Measurements from ENCODE around the gene IRX4.

Gene IRX4

DNA sequence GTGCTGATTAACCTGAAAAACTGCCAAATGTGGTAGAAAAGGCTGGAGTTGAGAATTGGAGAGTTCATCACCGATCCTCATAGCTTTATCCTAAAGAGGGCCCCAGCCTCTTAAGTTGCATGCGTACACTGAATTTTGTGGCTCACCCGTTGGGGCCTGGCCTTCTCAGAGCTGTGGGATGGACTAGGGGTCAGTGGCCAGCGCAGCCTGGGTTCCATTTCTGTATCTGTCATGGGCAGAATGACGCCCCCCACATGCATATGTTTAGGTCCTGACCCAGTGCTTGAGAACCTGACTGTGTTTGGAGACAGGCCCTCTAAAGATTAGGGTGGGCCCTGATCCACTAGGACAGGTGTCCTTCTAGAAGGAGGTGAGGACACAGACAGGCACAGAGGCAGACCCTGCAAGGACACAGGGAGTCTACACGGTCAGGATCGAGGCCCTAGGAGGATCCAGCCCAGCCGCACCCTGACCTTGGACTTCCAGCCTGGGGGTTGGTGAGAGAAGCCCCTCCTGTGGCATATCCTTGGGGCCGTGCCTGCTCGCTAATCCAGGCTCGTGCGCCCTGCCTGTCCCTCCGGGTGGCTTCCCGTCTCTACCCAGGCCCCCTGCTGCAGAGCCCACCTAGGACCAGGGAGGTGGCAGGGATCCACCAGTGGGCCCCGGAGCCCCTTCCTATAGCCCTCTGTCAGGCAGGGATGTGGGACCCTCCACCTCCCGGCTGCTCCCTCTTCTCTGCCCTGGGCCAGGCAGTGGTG is 49.3 kb downstream of the IRX4 start:
- no peak overlapping the region for H3K4me3 ChIP-seq (ENCODE audit: low read length)
- TF ChIP-seq, protein P1, sequence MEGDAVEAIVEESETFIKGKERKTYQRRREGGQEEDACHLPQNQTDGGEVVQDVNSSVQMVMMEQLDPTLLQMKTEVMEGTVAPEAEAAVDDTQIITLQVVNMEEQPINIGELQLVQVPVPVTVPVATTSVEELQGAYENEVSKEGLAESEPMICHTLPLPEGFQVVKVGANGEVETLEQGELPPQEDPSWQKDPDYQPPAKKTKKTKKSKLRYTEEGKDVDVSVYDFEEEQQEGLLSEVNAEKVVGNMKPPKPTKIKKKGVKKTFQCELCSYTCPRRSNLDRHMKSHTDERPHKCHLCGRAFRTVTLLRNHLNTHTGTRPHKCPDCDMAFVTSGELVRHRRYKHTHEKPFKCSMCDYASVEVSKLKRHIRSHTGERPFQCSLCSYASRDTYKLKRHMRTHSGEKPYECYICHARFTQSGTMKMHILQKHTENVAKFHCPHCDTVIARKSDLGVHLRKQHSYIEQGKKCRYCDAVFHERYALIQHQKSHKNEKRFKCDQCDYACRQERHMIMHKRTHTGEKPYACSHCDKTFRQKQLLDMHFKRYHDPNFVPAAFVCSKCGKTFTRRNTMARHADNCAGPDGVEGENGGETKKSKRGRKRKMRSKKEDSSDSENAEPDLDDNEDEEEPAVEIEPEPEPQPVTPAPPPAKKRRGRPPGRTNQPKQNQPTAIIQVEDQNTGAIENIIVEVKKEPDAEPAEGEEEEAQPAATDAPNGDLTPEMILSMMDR (conservative IDR thresholded peaks at IDR 0.05; ENCODE audit: low read length) = no peak
- DNase-seq (ENCODE audit: low read depth) = no peak

DNA sequence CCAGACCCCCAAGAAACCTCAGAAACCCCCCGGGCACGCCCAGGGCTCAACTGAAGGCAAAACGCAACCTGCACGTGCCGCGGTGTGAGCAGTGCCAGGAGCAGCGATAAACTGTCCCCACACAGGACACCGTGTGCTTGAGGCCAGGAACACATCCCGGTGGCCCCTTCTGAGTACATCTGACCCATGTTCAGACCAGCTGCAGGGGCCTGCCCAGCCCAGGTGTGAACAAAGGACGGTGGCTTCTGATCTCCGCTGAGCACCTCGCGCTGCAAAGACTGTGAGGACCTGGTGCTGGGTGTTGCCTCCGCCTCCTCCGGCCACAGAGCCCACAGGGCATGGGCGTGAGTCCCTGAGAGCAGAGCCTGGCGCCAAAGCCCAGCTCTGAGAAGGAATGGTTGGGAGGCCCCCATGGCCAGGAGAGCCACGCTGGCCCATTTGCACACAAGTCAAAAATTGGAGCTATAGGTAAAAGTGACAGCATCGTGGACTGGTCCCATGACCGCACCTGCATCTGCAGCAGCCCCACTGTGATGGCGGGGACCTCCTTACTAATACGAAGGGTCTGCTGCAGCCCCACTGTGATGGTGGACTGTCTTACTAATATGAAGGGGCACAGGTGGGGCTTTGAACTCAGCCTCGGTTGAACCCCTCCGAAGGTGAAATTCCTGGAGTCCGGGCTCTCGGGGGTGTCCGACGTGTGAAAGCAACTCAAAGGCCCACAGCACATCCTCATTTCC is 50.0 kb downstream of the IRX4 start:
- TF ChIP-seq, protein P1 (conservative IDR thresholded peaks at IDR 0.05; ENCODE audit: low read length) = no peak
- DNase-seq (ENCODE audit: low read depth) = no peak
- H3K4me3 ChIP-seq (ENCODE audit: low read length) = no peak overlapping the region

DNA sequence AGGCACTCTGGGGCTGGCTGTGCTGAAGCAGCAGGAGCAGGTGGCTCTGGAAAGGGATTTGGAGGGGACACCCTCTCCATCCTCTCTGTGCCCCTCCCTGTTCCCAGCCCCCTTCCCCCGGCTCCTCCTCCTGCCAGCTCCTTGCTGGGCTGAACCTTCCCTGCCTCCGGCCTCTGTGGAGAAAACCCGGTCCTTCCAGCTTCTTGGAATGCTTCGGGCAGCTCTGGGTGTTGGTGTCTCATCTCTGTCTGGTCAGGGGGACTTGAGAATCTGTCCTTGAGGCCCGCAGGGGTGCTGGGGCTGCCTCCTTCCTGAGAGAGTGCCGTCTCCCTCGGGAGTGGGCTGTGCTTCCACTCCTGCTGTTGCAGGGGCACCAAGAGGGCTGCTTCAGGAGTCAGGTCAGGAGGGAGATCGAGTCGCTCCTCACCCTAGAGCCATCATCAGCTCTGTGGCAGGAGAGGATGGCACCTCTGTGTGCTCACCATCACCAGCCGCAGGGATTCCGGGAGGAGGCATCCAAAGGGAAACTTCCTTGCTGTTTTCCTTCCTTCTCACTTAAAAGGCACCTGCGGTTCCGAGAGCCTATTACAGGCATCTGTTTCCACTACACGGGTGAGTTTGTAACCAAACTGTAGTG is 50.9 kb downstream of the IRX4 start:
- no peak for DNase-seq (ENCODE audit: low read depth)
- TF ChIP-seq, protein P1 (conservative IDR thresholded peaks at IDR 0.05; ENCODE audit: low read length) = no peak
- no peak overlapping the region for H3K4me3 ChIP-seq (ENCODE audit: low read length)

DNA sequence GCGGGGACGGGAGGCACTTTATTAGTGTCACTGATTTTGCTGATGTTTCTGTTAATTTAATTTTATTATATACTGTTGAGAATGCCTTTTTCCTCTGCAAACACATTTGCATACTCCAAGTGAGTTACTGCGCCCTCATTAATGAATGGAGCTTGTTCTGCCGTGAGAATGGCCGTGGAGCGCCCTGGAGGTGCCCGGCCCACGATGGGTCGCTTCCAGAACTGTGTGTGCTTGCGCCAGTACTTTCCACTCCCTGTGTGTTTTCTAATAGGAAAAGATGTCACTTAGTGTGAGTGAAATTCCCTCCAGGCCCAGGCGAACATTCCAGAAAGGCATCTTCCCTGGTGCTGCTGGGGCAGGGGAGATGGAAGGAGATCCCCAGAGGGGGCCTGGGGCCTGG is 51.5 kb downstream of the IRX4 start:
- TF ChIP-seq, protein P1 (conservative IDR thresholded peaks at IDR 0.05; ENCODE audit: low read length) = no peak
- DNase-seq (ENCODE audit: low read depth) = no peak

DNA sequence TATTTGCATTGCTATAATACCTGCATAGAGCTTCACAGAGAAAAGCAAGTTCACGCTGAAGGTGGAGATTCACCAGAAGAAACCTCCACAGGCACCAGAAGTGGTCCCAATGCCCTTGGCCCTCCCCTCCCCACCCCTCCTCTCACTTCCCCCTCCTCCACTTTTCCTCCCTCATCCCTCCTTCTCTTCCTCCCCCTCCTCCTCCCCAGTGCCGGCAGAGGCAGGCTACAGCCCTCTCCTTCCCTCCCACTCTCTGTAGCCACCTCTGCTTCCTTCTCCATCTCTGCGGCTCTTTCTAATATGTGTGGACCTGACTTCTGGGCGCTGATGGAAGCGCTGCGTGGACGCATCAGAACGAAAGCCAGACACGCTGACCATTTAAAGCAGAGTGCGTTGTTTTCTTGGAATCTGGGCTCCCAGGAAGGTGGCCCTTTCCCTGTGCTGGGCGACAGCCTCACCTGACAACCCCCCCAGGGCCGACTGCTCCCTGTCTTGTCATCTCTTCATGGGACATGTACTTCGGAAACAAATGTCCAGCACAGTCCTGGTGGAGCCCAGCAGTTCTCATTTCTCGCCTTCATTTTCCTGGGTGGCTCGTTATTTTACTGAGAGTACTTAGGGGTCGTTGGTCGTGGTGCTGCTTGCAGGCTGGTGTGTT is 52.0 kb downstream of the IRX4 start:
- no peak overlapping the region for H3K4me3 ChIP-seq (ENCODE audit: low read length)
- no peak for DNase-seq (ENCODE audit: low read depth)
- TF ChIP-seq, protein P1 (conservative IDR thresholded peaks at IDR 0.05; ENCODE audit: low read length) = no peak

More for the DNA sequence above, 51.5 kb downstream of the IRX4 start:
- no peak overlapping the region for H3K4me3 ChIP-seq (ENCODE audit: low read length)

DNA sequence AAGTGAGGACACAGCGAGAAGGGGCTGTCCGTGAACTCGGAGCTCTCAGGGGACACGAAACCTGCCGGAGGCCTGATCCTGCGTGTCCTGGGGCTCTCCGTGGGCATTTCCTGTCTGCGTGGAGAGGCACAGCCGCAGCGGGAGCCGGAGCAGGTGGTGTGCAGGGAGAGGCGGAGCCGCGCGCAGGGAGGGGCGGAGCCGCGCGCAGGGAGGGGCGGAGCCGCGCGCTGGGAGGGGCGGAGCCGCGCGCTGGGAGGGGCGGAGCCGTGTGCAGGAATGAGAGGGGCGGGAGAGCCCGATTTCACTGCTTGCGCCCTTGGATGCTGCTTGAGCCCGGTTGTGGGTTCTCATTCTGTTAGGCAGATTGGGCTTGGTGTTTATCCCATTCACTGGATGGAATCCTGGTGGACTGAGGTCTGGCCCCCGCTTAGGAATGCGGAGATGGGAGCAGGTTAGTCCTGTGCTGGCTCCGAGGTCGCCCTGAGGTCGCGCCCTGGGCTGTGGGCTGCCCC is 54.8 kb downstream of the IRX4 start:
- H3K4me3 ChIP-seq (ENCODE audit: low read length) = no peak overlapping the region
- TF ChIP-seq, protein P1 (conservative IDR thresholded peaks at IDR 0.05; ENCODE audit: low read length) = no peak
- no peak for DNase-seq (ENCODE audit: low read depth)

Measured in AG10803 (cell line).